Hepatocyte (in vitro differentiated cells): Measurements from ENCODE around the gene LCE1B.

ENCODE experiments used
- EZH2 ChIP-seq: fragments of 200-600 bp; sonication (generic); IDR thresholded peaks from 2 replicates; pipeline ENCODE4 v1.6.1; 2016; ENCODE audit warnings: antibody characterized with exemption, mild to moderate bottlenecking, borderline replicate concordance
- TF ChIP-seq, protein P1 (sequence below): fragments of 200-600 bp; sonication (generic); IDR thresholded peaks from 2 replicates; pipeline ENCODE4 v1.5.1; 2016; ENCODE audit warnings: antibody characterized with exemption, mild to moderate bottlenecking; ENCODE audit not compliant: poor library complexity

DNA sequence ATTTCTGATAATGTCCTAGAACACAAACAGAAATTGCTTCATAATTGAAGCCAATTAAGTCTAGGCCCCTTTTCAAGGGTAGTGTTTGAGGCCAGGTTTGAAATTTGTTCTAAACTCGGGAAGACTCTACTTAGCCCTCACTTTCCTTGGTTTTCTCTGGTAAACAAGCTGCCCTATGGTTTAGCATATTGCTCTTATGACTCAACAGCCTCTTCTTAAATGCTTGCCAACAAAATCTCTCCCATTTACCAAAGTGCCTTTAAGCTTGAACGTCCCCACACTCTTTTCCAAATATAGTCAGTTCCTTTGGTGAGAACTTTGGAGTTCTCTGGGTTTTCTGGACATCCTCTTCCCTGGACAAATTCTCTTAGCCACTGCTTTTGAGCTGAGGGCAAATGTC, 25.1 kb downstream of the LCE1B start:
- TF ChIP-seq, protein P1, sequence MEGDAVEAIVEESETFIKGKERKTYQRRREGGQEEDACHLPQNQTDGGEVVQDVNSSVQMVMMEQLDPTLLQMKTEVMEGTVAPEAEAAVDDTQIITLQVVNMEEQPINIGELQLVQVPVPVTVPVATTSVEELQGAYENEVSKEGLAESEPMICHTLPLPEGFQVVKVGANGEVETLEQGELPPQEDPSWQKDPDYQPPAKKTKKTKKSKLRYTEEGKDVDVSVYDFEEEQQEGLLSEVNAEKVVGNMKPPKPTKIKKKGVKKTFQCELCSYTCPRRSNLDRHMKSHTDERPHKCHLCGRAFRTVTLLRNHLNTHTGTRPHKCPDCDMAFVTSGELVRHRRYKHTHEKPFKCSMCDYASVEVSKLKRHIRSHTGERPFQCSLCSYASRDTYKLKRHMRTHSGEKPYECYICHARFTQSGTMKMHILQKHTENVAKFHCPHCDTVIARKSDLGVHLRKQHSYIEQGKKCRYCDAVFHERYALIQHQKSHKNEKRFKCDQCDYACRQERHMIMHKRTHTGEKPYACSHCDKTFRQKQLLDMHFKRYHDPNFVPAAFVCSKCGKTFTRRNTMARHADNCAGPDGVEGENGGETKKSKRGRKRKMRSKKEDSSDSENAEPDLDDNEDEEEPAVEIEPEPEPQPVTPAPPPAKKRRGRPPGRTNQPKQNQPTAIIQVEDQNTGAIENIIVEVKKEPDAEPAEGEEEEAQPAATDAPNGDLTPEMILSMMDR, result no peak
- no peak for TF ChIP-seq EZH2
